Heart left ventricle (tissue), 16 donors: ENCODE measurements around the gene DCT. TPM values are rescaled to one million over a fixed set of nuclear protein-coding genes. Genes with fewer than 3 reads are reported as not detected.

ENCODE experiments used
- ATAC-seq, 4 donors: fragments of 200-7000 bp; cut with Tn5 transposase; one replicate each; pipeline ENCODE4 v1.9.1; 2020 to 2022; ENCODE audit warnings: moderate library complexity in 4 of 4, mild to moderate bottlenecking in 3 of 4, moderate number of reproducible peaks in 1 of 4
- DNase-seq, 5 donors: peaks; one replicate each; pipeline ENCODE4 v3.0.0-alpha.2; 2020
- H3K27ac ChIP-seq, 12 donors: fragments of 200-600 bp; sonication (generic) in 4 of 12; one replicate each; pipeline versions ENCODE4 v1.5.0 to v1.8.0; 2016 to 2022; ENCODE audit warnings: mild to moderate bottlenecking in 2 of 12
- H3K27me3 ChIP-seq, 9 donors: fragments of 200-600 bp; sonication (generic) in 2 of 9; one replicate each; pipeline versions ENCODE4 v1.5.1 to v1.8.0; 2016 to 2022; ENCODE audit warnings: mild to moderate bottlenecking in 3 of 9
- H3K36me3 ChIP-seq, 9 donors: fragments of 200-600 bp; sonication (generic) in 2 of 9; one replicate each; pipeline versions ENCODE4 v1.5.0 to v1.8.0; 2018 to 2022; ENCODE audit warnings: mild to moderate bottlenecking in 2 of 9
- H3K4me1 ChIP-seq, 12 donors: fragments of 200-600 bp; sonication (generic) in 4 of 12; one replicate each; pipeline versions ENCODE4 v1.5.0 to v1.8.0; 2016 to 2022; ENCODE audit warnings: mild to moderate bottlenecking in 3 of 12
- H3K4me3 ChIP-seq, 12 donors: fragments of 200-600 bp; sonication (generic) in 4 of 12; one replicate each; pipeline versions ENCODE4 v1.5.0 to v1.8.0; 2017 to 2022; ENCODE audit warnings: mild to moderate bottlenecking in 9 of 12, moderate library complexity in 4 of 12
- H3K9me3 ChIP-seq, 12 donors: fragments of 200-600 bp; sonication (generic) in 4 of 12; one replicate each; pipeline versions ENCODE4 v1.5.0 to v1.8.0; 2016 to 2022; ENCODE audit warnings: mild to moderate bottlenecking in 1 of 12
- CTCF ChIP-seq, 12 donors: fragments of 200-600 bp; sonication (generic) in 4 of 12; IDR thresholded peaks; one replicate each; pipeline versions ENCODE4 v1.5.0 to v1.8.0; 2018 to 2022; ENCODE audit warnings: antibody characterized with exemption in 12 of 12, mild to moderate bottlenecking in 5 of 12
- POLR2A ChIP-seq, 2 donors: fragments of 450-650 bp; IDR thresholded peaks; one replicate each; pipeline ENCODE4 v1.6.1; 2017; ENCODE audit warnings: antibody characterized with exemption in 2 of 2, mild to moderate bottlenecking in 2 of 2, moderate library complexity in 2 of 2
- WGBS, 4 donors: extraction: QIAGEN DNeasy Blood & Tissue Kit in 2 of 4; methylation state at CpG; one replicate each; pipeline versions ENCODE4 v1.1.5 to v1.1.7; 2013 to 2018; 5-methylcytosine and 5-hydroxymethylcytosine counted together
- intact Hi-C, 10 donors: fragments of 100-400 bp; cut with DNase I; formaldehyde crosslinking; loops; one replicate each; pipeline versions ENCODE4 v1.11.1 to v1.14.2; 2022
- polyA plus RNA-seq, 2 donors: library from polyadenylated mRNA; stranded (reverse); fragments of 200-250 nt; gene quantifications; one replicate each; pipeline ENCODE4 v1.2.3, GENCODE V29; 2013
- total RNA-seq, 9 donors: library from RNA; depleted of rRNA in 2 of 9; stranded (reverse); fragments of >200 nt in 2 of 9; fragmentation: NEBNext Ultra II Directional in 3 of 9; extraction: Animal tissue kit (Norgen Biotek cat#: 25700) in 3 of 9; gene quantifications; one replicate each; pipeline versions ENCODE4 v1.1.0 to v1.2.4, GENCODE V29; 2016 to 2023
- donor health status: ischemic (EF 13 %, LVEDD 7.1; RV severe dilation, severe dysfunction).
- donor health status: healthy with polysubstance abuse.
- donor health status: DM: no; HTN: yes; CAD: no.
- donor health status: DM: no; HTN: no; CAD: no.
- donor health status: ischemic (EF 25% LVEDD 6.9; RV normal size, moderate dysfunction).
- donor health status: ischemic (EF 25% LVEDD 5.7; RV mildly dilated, moderate dysfunction).
- donor health status: healthy.
- donor health status: DM: yes; HTN: yes; CAD: no.
- donor health status: ischemic (EF 35%, LVEDD 5.7; RV mildly dilated, moderate dysfunction).
- donor health status: nonischemic (EF 11% LVEDD 7.7; RV severe dilation, severe dysfunction).
- donor health status: DM: yes; HTN: yes; CAD: no.
- donor health status: PGD.
- donor health status: ischemic (EF 29% LVEDD 5.4; RV normal size, mild dysfunction).
- donor health status: nonischemic (EF 23%, LVEDD 6.1; RV moderate dilation, normal function).

The DCT gene
- total and polyA plus RNA-seq, 11 donors, result 0.11 to 0.88 (median 0.25) TPM; not detected in 3

- no peak for TF ChIP-seq CTCF (IDR thresholded peaks at IDR 0.05)
- no peak for TF ChIP-seq POLR2A (IDR thresholded peaks at IDR 0.05)
- H3K27ac ChIP-seq, result no peak overlapping the region
- ATAC-seq (no peak), DNase-seq (no peak)
- intact Hi-C loops, result no loop called here
- no peaks in the 10 kb centered on the region for H3K4me1 ChIP-seq
- H3K4me3 ChIP-seq, result no peak overlapping the region
- peaks cover 0 to 3% (median 0%) of the 10 kb centered on the region in 12 donors for H3K9me3 ChIP-seq
- H3K27me3 ChIP-seq, result peaks cover 0 to 8% (median 0%) of the 10 kb centered on the region in 9 donors
- H3K36me3 ChIP-seq, result no peaks in the 10 kb centered on the region
Observed at GRCh38 chr13:94444826-94445225, 34.7 kb downstream of the DCT start.

GRCh38 chr13:94435604-94436226 lies 43.8 kb downstream of the DCT start:
- no peak overlapping the region for H3K27ac ChIP-seq
- intact Hi-C loops, result loop anchor here (1.0 to 10.0 kb wide), 5 partner anchors 109 to 183 kb away; no protein-coding TSS in a partner anchor
- 48 to 56% (median 51%) methylated on average over 4 of the region's 4 CpGs for WGBS, 4 donors
- TF ChIP-seq POLR2A (IDR thresholded peaks at IDR 0.05) (no peak), CTCF (IDR thresholded peaks at IDR 0.05) (peak; percentile 44 to 69 (median 61))
- peaks cover 0 to 3% (median 0%) of the 10 kb centered on the region in 9 donors for H3K27me3 ChIP-seq
- H3K4me1 ChIP-seq, result peaks cover 0 to 8% (median 0%) of the 10 kb centered on the region in 12 donors
- H3K4me3 ChIP-seq, result no peak overlapping the region
- no peaks in the 10 kb centered on the region for H3K9me3 ChIP-seq
- H3K36me3 ChIP-seq, result no peaks in the 10 kb centered on the region
- ATAC-seq (peak in 3 of 4 donors; percentile 50 to 71 (median 67)), DNase-seq (no peak)

GRCh38 chr13:94433055-94433961 lies 46.2 kb downstream of the DCT start:
- H3K27me3 ChIP-seq, result peaks cover 0 to 3% (median 0%) of the 10 kb centered on the region in 9 donors
- intact Hi-C loops, result loop anchor here in 1 of 10 donors (10.0 kb wide), 1 partner anchor 111 kb away; no protein-coding TSS in a partner anchor
- no peaks in the 10 kb centered on the region for H3K9me3 ChIP-seq
- no peaks in the 10 kb centered on the region for H3K36me3 ChIP-seq
- WGBS, 4 donors, result 24 to 36% (median 29%) methylated on average over 19 of the region's 19 CpGs
- peaks cover 0 to 8% (median 0%) of the 10 kb centered on the region in 12 donors for H3K4me1 ChIP-seq
- H3K27ac ChIP-seq, result no peak overlapping the region
- no peak for TF ChIP-seq CTCF (IDR thresholded peaks at IDR 0.05)
- TF ChIP-seq POLR2A (IDR thresholded peaks at IDR 0.05), result no peak
- ATAC-seq, result peak in 3 of 4 donors; percentile 54 to 77 (median 70)
- peak overlapping the region in 3 of 12 donors; percentile 12 to 18 (median 18) for H3K4me3 ChIP-seq
- DNase-seq, result no peak

GRCh38 chr13:94431987-94432386 lies 47.5 kb downstream of the DCT start:
- Histone ChIP-seq H3K4me3 (no peak overlapping the region), H3K27me3 (peaks cover 0 to 3% (median 0%) of the 10 kb centered on the region in 9 donors), H3K27ac (no peak overlapping the region), H3K9me3 (no peaks in the 10 kb centered on the region), H3K36me3 (no peaks in the 10 kb centered on the region), H3K4me1 (peaks cover 0 to 8% (median 0%) of the 10 kb centered on the region in 12 donors)
- no peak for TF ChIP-seq CTCF (IDR thresholded peaks at IDR 0.05)
- no peak for TF ChIP-seq POLR2A (IDR thresholded peaks at IDR 0.05)
- intact Hi-C loops, result loop anchor here in 1 of 10 donors (10.0 kb wide), 1 partner anchor 113 kb away; no protein-coding TSS in a partner anchor
- ATAC-seq (no peak), DNase-seq (no peak)
